Gastrocnemius medialis (tissue), 4 donors: ENCODE data around the gene SLC31A2.

Source experiments
- POLR2A ChIP-seq, 2 donors: fragments of 450-650 bp; IDR thresholded peaks; one replicate each; pipeline ENCODE4 v1.6.1; 2017; ENCODE audit warnings: antibody characterized with exemption in 2 of 2, mild to moderate bottlenecking in 2 of 2, moderate library complexity in 2 of 2
- TF ChIP-seq, protein P1 (sequence below), 5 experiments: fragments of 450-650 bp in 3 of 5; fragments of 200-600 bp in 2 of 5; sonication (generic) in 2 of 5; IDR thresholded peaks in 4 of 5; conservative IDR thresholded peaks in 1 of 5; 1 replicate in 4 of 5; 2 replicates in 1 of 5; pipeline ENCODE4 v1.5.1; 2016 to 2019; ENCODE audit warnings: antibody characterized with exemption in 5 of 5, mild to moderate bottlenecking in 3 of 5, moderate library complexity in 3 of 5

DNA sequence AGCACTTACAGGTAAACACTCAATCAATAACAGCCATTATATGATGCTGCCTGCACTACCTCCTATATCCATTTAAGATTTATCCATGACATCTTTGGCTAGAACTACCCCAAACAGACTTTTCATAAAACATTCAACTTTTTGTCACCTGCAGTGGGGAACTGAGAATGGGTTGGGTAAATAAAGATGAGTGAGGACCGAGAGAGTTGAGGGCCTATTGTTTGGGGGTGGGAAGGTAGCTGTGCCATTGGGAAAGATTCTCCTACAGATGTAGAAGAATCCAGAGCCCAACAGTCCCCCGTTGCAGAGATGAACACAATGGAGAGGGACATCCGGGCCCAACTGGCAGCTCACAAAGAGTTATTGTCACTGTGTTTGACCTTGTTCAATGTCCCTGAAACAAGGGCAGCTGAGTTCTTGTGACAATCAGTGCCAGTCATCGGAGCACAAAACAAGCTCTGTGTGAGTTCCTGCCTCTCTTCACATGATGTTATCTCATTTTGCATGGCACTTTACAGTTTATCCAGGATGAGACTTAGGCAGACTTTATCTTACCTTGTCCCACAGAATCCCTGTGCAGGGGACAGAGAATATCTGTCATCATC is 11.5 kb upstream of the SLC31A2 start:
- no peak for TF ChIP-seq POLR2A (IDR thresholded peaks at IDR 0.05)
- TF ChIP-seq, protein P1, sequence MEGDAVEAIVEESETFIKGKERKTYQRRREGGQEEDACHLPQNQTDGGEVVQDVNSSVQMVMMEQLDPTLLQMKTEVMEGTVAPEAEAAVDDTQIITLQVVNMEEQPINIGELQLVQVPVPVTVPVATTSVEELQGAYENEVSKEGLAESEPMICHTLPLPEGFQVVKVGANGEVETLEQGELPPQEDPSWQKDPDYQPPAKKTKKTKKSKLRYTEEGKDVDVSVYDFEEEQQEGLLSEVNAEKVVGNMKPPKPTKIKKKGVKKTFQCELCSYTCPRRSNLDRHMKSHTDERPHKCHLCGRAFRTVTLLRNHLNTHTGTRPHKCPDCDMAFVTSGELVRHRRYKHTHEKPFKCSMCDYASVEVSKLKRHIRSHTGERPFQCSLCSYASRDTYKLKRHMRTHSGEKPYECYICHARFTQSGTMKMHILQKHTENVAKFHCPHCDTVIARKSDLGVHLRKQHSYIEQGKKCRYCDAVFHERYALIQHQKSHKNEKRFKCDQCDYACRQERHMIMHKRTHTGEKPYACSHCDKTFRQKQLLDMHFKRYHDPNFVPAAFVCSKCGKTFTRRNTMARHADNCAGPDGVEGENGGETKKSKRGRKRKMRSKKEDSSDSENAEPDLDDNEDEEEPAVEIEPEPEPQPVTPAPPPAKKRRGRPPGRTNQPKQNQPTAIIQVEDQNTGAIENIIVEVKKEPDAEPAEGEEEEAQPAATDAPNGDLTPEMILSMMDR (IDR thresholded peaks at IDR 0.05 in 4 of 5, conservative IDR thresholded peaks at IDR 0.05 in 1 of 5): no peak
